Keratinocyte (primary cell): ENCODE data around the gene MAP6D1. TPM values are rescaled to one million over a fixed set of nuclear protein-coding genes. Genes with fewer than 3 reads are reported as not detected.

Experiments used
- DNase-seq: peaks from one replicate; pipeline ENCODE4 v3.0.0-alpha.2; 2011; ENCODE audit warnings: low read depth, missing footprints, low spot score
- FAIRE-seq: peaks from 2 replicates; lab custom pipeline; 2011; peaks lifted over from hg19 to GRCh38; lab: Jason Lieb, UNC
- H2AFZ ChIP-seq: 2 replicates; pipeline ENCODE4 v1.6.0; 2012; ENCODE audit warnings: low read length, control low read depth, inconsistent platforms; ENCODE audit not compliant: control insufficient read depth
- H3K27ac ChIP-seq: 2 replicates; pipeline ENCODE4 v1.5.1; 2011; ENCODE audit warnings: low read length; ENCODE audit not compliant: control insufficient read depth, insufficient read depth
- H3K27me3 ChIP-seq: 3 replicates; pipeline ENCODE4 v1.6.0; 2011; ENCODE audit warnings: low read length; ENCODE audit not compliant: control insufficient read depth, insufficient read depth; ENCODE audit errors: extremely low read depth
- H3K36me3 ChIP-seq, 2 experiments: 2 replicates in 1 of 2; 3 replicates in 1 of 2; pipeline ENCODE4 v1.5.1; 2011; ENCODE audit warnings: low read length in 2 of 2, mild to moderate bottlenecking in 1 of 2; ENCODE audit not compliant: control insufficient read depth in 2 of 2, insufficient read depth in 2 of 2; ENCODE audit errors: extremely low read depth in 1 of 2
- H3K4me1 ChIP-seq: 3 replicates; pipeline ENCODE4 v1.5.1; 2011; ENCODE audit warnings: low read length; ENCODE audit not compliant: control insufficient read depth, insufficient read depth; ENCODE audit errors: extremely low read depth
- H3K4me2 ChIP-seq: 3 replicates; pipeline ENCODE4 v1.6.0; 2011; ENCODE audit warnings: low read depth, low read length; ENCODE audit not compliant: control insufficient read depth, insufficient read depth; ENCODE audit errors: extremely low read depth
- H3K4me3 ChIP-seq, 3 experiments: fragments of 200-600 bp in 1 of 3; sonication (generic) in 1 of 3; 2 replicates in 2 of 3; 3 replicates in 1 of 3; pipeline ENCODE4 v1.5.1; 2011 to 2016; ENCODE audit warnings: low read length in 3 of 3, mild to moderate bottlenecking in 3 of 3, control low read depth in 2 of 3, inconsistent platforms in 1 of 3, low read depth in 1 of 3, mixed read lengths in 1 of 3, mixed run types in 1 of 3, moderate library complexity in 1 of 3; ENCODE audit not compliant: control insufficient read depth in 2 of 3, insufficient read depth in 2 of 3; ENCODE audit errors: extremely low read depth in 1 of 3
- H3K79me2 ChIP-seq: 2 replicates; pipeline ENCODE4 v1.6.0; 2012; ENCODE audit warnings: low read length; ENCODE audit not compliant: control insufficient read depth, insufficient read depth
- H3K9ac ChIP-seq: 3 replicates; pipeline ENCODE4 v1.6.0; 2011; ENCODE audit warnings: low read length; ENCODE audit not compliant: control insufficient read depth, insufficient read depth; ENCODE audit errors: extremely low read depth
- H3K9me1 ChIP-seq: 3 replicates; pipeline ENCODE4 v1.6.0; 2011; ENCODE audit warnings: low read length; ENCODE audit not compliant: control insufficient read depth, insufficient read depth; ENCODE audit errors: extremely low read depth
- H3K9me3 ChIP-seq: 2 replicates; pipeline ENCODE4 v1.5.1; 2012; ENCODE audit warnings: low read depth, low read length; ENCODE audit not compliant: control insufficient read depth
- H4K20me1 ChIP-seq: 3 replicates; pipeline ENCODE4 v1.6.0; 2011; ENCODE audit warnings: low read length; ENCODE audit not compliant: control insufficient read depth, insufficient read depth; ENCODE audit errors: extremely low read depth
- EZH2 ChIP-seq: IDR thresholded peaks from one replicate; pipeline ENCODE4 v1.6.1; 2012; ENCODE audit warnings: inconsistent platforms, mild to moderate bottlenecking, low read length, moderate library complexity
- dilution Hi-C: fragments of 300-500 bp; cut with MboI; formaldehyde crosslinking; loops from one replicate; pipeline ENCODE4 v1.7.0; 2020; ENCODE audit warnings: low sequenced_read_pairs; ENCODE audit not compliant: extremely low pct_ligation_motif_present
- polyA plus RNA-seq, 5 experiments: library from polyadenylated mRNA; depleted of rRNA in 3 of 5; stranded (reverse) in 3 of 5; stranded (forward) in 1 of 5; unstranded in 1 of 5; fragments of >200 nt; gene quantifications; 1 replicate in 1 of 5; 2 replicates in 3 of 5; 3 replicates in 1 of 5; pipeline versions ENCODE4 v1.2.1 to v1.2.3, GENCODE V29; 2011 to 2012; ENCODE audit warnings: missing spikeins in 2 of 5, low read depth in 1 of 5, low replicate concordance in 1 of 5
- TF ChIP-seq, protein P1 (sequence below), 3 experiments: IDR thresholded peaks in 1 of 3; conservative IDR thresholded peaks in 1 of 3; optimal IDR thresholded peaks in 1 of 3; 2 replicates in 2 of 3; 3 replicates in 1 of 3; pipeline versions ENCODE3 to v1.5.1; 2011; ENCODE audit warnings: low read length in 3 of 3, mild to moderate bottlenecking in 3 of 3, moderate library complexity in 2 of 3, control low read depth in 1 of 3, inconsistent platforms in 1 of 3; ENCODE audit not compliant: insufficient read depth in 2 of 3; ENCODE audit errors: extremely low read depth in 1 of 3

Gene MAP6D1
- polyA plus RNA-seq, 1 donor (not counting 4 experiments of a cell fraction or from before 2014, with no cell fraction given): 1.4 TPM

DNA sequence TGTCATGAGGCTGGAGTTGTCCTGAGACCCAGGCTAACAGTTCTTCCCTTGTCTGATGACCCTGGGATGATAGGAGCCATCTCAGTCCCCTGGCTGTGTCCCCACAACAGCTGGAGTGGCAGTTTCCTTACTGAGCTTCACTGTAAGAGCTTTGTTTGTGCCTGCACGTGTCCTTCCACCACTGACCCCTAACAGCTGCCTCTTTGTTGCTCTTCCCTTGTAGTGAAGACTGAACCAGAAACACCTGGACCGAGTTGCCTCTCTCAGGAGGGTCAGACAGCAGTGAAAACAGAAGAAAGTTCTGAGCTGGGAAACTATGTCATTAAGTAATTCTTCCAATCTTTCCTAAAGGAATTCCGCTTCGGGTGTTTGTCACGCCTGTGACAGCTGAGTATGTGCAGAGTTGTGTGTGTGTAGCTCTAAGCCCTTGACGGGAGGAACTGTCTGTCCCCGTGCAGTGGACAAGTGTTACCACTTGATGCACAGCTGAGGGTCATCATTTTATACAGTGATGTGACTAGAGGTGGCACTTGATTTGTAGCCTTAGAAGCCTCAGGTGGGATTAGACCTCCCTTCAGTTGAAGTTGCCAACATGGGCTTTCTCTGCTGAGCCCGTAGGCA lies 25.0 kb downstream of the MAP6D1 start:
- no peaks in the 10 kb centered on the region for H4K20me1 ChIP-seq
- dilution Hi-C loops: no loop called here
- H3K27ac ChIP-seq: no peak overlapping the region
- no peaks in the 10 kb centered on the region for H3K4me1 ChIP-seq
- no peaks in the 10 kb centered on the region for H3K9me3 ChIP-seq
- H3K4me3 ChIP-seq: no peak overlapping the region
- H3K79me2 ChIP-seq: no peaks in the 10 kb centered on the region
- H3K9me1 ChIP-seq: no peaks in the 10 kb centered on the region
- FAIRE-seq (no peak), DNase-seq (no peak)
- TF ChIP-seq EZH2: no peak
- TF ChIP-seq, protein P1, sequence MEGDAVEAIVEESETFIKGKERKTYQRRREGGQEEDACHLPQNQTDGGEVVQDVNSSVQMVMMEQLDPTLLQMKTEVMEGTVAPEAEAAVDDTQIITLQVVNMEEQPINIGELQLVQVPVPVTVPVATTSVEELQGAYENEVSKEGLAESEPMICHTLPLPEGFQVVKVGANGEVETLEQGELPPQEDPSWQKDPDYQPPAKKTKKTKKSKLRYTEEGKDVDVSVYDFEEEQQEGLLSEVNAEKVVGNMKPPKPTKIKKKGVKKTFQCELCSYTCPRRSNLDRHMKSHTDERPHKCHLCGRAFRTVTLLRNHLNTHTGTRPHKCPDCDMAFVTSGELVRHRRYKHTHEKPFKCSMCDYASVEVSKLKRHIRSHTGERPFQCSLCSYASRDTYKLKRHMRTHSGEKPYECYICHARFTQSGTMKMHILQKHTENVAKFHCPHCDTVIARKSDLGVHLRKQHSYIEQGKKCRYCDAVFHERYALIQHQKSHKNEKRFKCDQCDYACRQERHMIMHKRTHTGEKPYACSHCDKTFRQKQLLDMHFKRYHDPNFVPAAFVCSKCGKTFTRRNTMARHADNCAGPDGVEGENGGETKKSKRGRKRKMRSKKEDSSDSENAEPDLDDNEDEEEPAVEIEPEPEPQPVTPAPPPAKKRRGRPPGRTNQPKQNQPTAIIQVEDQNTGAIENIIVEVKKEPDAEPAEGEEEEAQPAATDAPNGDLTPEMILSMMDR (optimal IDR thresholded peaks at IDR 0.05 in 1 of 3, IDR thresholded peaks at IDR 0.05 in 1 of 3, conservative IDR thresholded peaks at IDR 0.05 in 1 of 3; ENCODE audit: extremely low read depth in 1 of 3, insufficient read depth in 2 of 3, low read length in 3 of 3): no peak
- no peak overlapping the region for H2AFZ ChIP-seq
- H3K9ac ChIP-seq: no peak overlapping the region
- H3K27me3 ChIP-seq: no peaks in the 10 kb centered on the region
- no peak overlapping the region for H3K4me2 ChIP-seq
- peaks cover 34 to 46% of the 10 kb centered on the region in 2 experiments for H3K36me3 ChIP-seq

DNA sequence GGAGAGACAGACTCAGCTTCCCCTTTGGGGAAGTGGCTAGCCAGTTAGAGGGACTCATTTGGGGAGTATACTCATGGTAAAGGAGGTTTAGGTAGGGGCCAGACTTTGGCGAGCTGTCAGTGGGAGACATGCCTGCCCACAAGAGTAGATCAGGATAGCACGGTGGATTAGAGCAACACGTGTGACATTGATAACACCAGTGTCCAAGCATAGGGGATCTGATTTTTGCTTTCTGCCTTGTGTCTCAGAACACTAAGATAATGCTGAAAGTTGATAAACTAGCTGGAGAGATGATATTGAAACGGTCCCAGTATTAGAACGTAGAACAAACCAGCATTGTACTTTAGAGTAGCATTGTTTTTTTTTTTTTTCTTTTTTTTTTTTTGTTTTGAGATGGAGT lies 25.9 kb downstream of the MAP6D1 start:
- Histone ChIP-seq H3K9me1 (no peaks in the 10 kb centered on the region), H3K27ac (no peak overlapping the region), H3K9ac (no peak overlapping the region), H3K4me2 (no peak overlapping the region), H2AFZ (no peak overlapping the region), H3K36me3 (peaks cover 37 to 44% of the 10 kb centered on the region in 2 experiments), H3K4me3 (no peak overlapping the region), H4K20me1 (no peaks in the 10 kb centered on the region), H3K27me3 (no peaks in the 10 kb centered on the region), H3K79me2 (no peaks in the 10 kb centered on the region), H3K4me1 (no peaks in the 10 kb centered on the region), H3K9me3 (no peaks in the 10 kb centered on the region)
- TF ChIP-seq, protein P1 (optimal IDR thresholded peaks at IDR 0.05 in 1 of 3, IDR thresholded peaks at IDR 0.05 in 1 of 3, conservative IDR thresholded peaks at IDR 0.05 in 1 of 3; ENCODE audit: extremely low read depth in 1 of 3, insufficient read depth in 2 of 3, low read length in 3 of 3): no peak
- TF ChIP-seq EZH2: no peak
- DNase-seq (no peak), FAIRE-seq (no peak)
- dilution Hi-C loops: no loop called here
